Mammary epithelial cell (primary cell): Measurements from ENCODE around the gene PLSCR4.

Experiments
- CTCF ChIP-seq, 2 donors: IDR thresholded peaks in 1 of 2; conservative IDR thresholded peaks in 1 of 2; 2 replicates each; pipeline ENCODE4 v1.5.1; 2011 to 2012; ENCODE audit warnings: inconsistent platforms in 2 of 2, low read length in 2 of 2, mild to moderate bottlenecking in 2 of 2, control low read depth in 1 of 2, low read depth in 1 of 2; ENCODE audit not compliant: insufficient read depth in 1 of 2; ENCODE audit errors: extremely low read depth in 1 of 2
- EZH2 ChIP-seq: IDR thresholded peaks from 2 replicates; pipeline ENCODE4 v1.6.1; 2012; ENCODE audit warnings: low read length, inconsistent platforms, borderline replicate concordance

- no peak for TF ChIP-seq CTCF (conservative IDR thresholded peaks at IDR 0.05 in 1 of 2, IDR thresholded peaks at IDR 0.05 in 1 of 2; ENCODE audit: extremely low read depth in 1 of 2, insufficient read depth in 1 of 2, low read depth in 1 of 2, low read length in 2 of 2)
- TF ChIP-seq EZH2: no peak
Measured at GRCh38 chr3:146164506-146164905, 86.4 kb downstream of the PLSCR4 start.
